Measurements from ENCODE around the gene SH2D3A. TPM values are rescaled to one million over a fixed set of nuclear protein-coding genes. Genes with fewer than 3 reads are reported as not detected.

Gene SH2D3A
- total RNA-seq, 4 donors from 2014 or later: 0.85 to 1.8 (median 1.3) TPM; not detected in 1

DNA sequence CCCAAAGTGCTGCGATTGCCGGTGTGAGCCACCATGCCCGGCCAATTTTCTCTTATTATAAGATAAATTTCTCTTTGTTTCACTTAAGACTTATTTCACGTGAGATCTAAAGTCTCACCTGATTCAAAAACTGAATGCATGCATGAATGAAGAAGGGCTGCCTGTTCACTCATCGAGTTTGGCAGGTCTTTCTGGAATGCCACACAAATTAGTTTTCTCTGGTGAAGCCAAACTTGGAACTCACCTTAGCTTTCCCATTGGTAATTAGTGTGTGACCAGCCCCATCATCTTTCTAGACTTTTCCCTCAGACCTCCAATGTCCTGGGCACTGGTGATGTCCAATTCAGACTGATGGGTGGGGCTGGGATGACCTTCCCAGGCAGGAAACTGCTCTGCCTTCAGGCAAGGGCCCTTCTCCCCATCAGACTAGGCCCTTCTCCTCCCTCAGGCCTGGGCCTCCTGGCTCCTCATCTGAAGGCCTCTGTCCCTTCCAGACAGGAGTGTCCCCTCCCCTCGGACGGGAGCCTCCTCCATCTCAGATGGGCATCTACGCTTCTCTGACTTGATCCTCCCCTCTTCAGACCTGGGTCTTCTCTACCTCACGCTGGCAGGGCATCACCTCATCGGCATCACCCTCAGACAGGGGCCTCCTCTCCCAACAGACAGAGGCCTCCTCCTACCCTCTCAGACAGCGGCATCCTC, 61.2 kb downstream of the SH2D3A start:
- TF ChIP-seq, protein P1, sequence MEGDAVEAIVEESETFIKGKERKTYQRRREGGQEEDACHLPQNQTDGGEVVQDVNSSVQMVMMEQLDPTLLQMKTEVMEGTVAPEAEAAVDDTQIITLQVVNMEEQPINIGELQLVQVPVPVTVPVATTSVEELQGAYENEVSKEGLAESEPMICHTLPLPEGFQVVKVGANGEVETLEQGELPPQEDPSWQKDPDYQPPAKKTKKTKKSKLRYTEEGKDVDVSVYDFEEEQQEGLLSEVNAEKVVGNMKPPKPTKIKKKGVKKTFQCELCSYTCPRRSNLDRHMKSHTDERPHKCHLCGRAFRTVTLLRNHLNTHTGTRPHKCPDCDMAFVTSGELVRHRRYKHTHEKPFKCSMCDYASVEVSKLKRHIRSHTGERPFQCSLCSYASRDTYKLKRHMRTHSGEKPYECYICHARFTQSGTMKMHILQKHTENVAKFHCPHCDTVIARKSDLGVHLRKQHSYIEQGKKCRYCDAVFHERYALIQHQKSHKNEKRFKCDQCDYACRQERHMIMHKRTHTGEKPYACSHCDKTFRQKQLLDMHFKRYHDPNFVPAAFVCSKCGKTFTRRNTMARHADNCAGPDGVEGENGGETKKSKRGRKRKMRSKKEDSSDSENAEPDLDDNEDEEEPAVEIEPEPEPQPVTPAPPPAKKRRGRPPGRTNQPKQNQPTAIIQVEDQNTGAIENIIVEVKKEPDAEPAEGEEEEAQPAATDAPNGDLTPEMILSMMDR (IDR thresholded peaks at IDR 0.05; ENCODE audit: low read depth): no peak

Other genes starting within 250 kb of the SH2D3A start
- gene TNFSF9, start 236.4 kb downstream of the SH2D3A start, total RNA-seq: 1 to 10 TPM in 2 of 4 donors, not detected in 2; 1.5 to 3.7 TPM
- gene CD70, start 176.3 kb downstream of the SH2D3A start, total RNA-seq: not detected
- 1 to 10 TPM in 1 of 4 donors, under 1 TPM in 3; 0.19 to 2.9 (median 0.77) TPM for gene TNFSF14, start 97.3 kb downstream of the SH2D3A start, total RNA-seq
- gene C3, start 46.8 kb downstream of the SH2D3A start, total RNA-seq: 1,000 to 10,000 TPM in 1 of 4 donors, 100 to 1,000 TPM in 3; 262 to 1,114 (median 554) TPM
- gene GPR108, start 29.9 kb downstream of the SH2D3A start, total RNA-seq: 10 to 100 TPM; 31.0 to 62.9 (median 45.6) TPM
- gene TRIP10, start 27.8 kb downstream of the SH2D3A start, total RNA-seq: 100 to 1,000 TPM in 1 of 4 donors, 10 to 100 TPM in 3; 51.7 to 161 (median 82.4) TPM
- gene VAV1, start 5.3 kb upstream of the SH2D3A start, total RNA-seq: 10 to 100 TPM in 3 of 4 donors, 1 to 10 TPM in 1; 6.4 to 16.8 (median 11.2) TPM
- under 1 TPM in 1 of 4 donors, not detected in 3; 0.17 TPM for gene ADGRE1, start 120.1 kb upstream of the SH2D3A start, total RNA-seq